Rectal smooth muscle tissue (tissue), 1 donor: ENCODE results near the gene HPD.

Source experiments
- H3K27ac ChIP-seq: one replicate; pipeline ENCODE4 v1.7.0; 2013; ENCODE audit warnings: low read depth, low read length, inconsistent platforms
- H3K27me3 ChIP-seq: one replicate; pipeline ENCODE4 v1.7.0; 2013; ENCODE audit warnings: low read length; ENCODE audit not compliant: control insufficient read depth, insufficient read depth
- H3K36me3 ChIP-seq: one replicate; pipeline ENCODE4 v1.7.0; 2013; ENCODE audit warnings: low read length; ENCODE audit not compliant: control insufficient read depth, insufficient read depth
- H3K4me1 ChIP-seq: one replicate; pipeline ENCODE4 v1.7.0; 2013; ENCODE audit warnings: low read length; ENCODE audit not compliant: control insufficient read depth, insufficient read depth
- H3K4me3 ChIP-seq: one replicate; pipeline ENCODE4 v1.7.0; 2013; ENCODE audit warnings: low read length
- H3K9ac ChIP-seq: one replicate; pipeline ENCODE4 v1.7.0; 2013; ENCODE audit warnings: low read length

Gene HPD

GRCh38 chr12:121822393-121823100 is 36.1 kb downstream of the HPD start:
- no peaks in the 10 kb centered on the region for H3K4me1 ChIP-seq
- H3K27me3 ChIP-seq = no peaks in the 10 kb centered on the region
- H3K4me3 ChIP-seq = no peak overlapping the region
- no peak overlapping the region for H3K27ac ChIP-seq
- H3K9ac ChIP-seq = no peak overlapping the region
- H3K36me3 ChIP-seq = peaks cover 37% of the 10 kb centered on the region

DNA sequence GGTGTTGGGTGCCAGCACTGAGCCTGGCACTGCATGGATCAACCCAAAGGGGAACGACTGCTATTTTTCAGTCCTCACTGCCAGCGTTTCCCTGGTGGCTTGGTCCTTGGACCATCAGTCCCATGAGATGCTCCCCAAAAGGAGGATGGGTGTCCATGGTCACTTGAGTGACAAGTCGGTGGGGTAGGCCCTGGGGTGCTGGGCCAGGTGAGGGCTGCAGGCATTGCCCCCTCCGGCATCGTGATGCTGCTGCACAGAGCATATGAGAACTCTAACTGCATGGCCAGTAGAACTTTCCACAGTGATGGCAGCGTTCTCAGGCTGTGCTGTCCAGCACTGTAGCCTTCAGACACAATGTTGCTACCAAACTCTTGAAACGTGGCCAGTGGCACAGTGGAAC is 38.6 kb downstream of the HPD start:
- Histone ChIP-seq H3K27me3 (no peaks in the 10 kb centered on the region), H3K27ac (no peak overlapping the region), H3K4me1 (no peaks in the 10 kb centered on the region), H3K4me3 (no peak overlapping the region), H3K9ac (no peak overlapping the region), H3K36me3 (peaks cover 29% of the 10 kb centered on the region)

GRCh38 chr12:121819212-121819949 is 39.3 kb downstream of the HPD start:
- Histone ChIP-seq H3K4me1 (no peaks in the 10 kb centered on the region), H3K27me3 (no peaks in the 10 kb centered on the region), H3K4me3 (no peak overlapping the region), H3K9ac (no peak overlapping the region), H3K36me3 (peaks cover 34% of the 10 kb centered on the region), H3K27ac (no peak overlapping the region)

DNA sequence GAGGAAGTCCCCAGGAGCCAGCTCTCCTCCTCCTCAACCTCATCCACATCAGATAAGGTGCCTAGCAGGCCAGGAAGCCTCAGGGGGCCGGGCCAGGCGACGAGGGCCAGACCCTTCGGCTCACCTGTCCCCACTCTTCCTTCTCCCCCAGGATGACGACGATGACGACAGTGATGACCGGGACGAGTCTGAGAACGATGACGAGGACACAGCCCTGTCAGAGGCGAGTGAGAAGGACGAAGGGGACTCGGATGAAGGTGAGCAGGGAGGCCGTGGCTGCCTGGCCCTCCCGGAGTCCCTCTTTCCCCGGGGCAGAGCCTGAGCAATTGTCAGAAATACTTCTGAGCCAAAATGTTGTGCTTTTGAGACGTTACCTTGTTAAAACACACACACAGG is 41.0 kb downstream of the HPD start:
- Histone ChIP-seq H3K36me3 (peaks cover 38% of the 10 kb centered on the region), H3K4me3 (no peak overlapping the region)

GRCh38 chr12:121816925-121817647 is 41.6 kb downstream of the HPD start:
- Histone ChIP-seq H3K4me3 (no peak overlapping the region), H3K4me1 (peaks cover 5% of the 10 kb centered on the region), H3K36me3 (peaks cover 38% of the 10 kb centered on the region), H3K27me3 (no peaks in the 10 kb centered on the region), H3K9ac (no peak overlapping the region), H3K27ac (no peak overlapping the region)

More for the DNA sequence above, 41.0 kb downstream of the HPD start:
- Histone ChIP-seq H3K4me1 (peaks cover 5% of the 10 kb centered on the region), H3K9ac (no peak overlapping the region), H3K27ac (no peak overlapping the region), H3K27me3 (no peaks in the 10 kb centered on the region)

DNA sequence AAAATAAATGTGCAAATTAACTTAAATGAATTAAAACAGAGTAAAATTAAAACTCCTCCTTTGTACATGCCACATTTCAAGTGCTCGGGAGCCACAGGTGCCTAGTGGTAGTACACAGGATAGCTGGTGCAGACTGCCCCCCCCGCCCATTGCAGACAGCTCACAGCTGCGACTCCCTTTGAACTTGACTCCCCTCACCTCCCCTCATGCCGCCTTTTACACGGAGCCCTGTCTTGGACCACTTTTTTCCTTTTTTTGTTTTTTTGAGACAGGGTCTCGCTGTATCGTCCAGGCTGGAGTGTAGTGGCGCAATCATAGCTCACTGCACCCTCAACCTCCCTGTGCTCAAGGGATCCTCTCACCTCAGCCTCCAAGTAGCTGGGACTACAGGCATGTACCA is 43.4 kb downstream of the HPD start:
- Histone ChIP-seq H3K4me3 (no peak overlapping the region), H3K9ac (no peak overlapping the region), H3K27me3 (no peaks in the 10 kb centered on the region), H3K36me3 (peaks cover 38% of the 10 kb centered on the region), H3K4me1 (peaks cover 20% of the 10 kb centered on the region), H3K27ac (no peak overlapping the region)

GRCh38 chr12:121814429-121815119 is 44.1 kb downstream of the HPD start:
- Histone ChIP-seq H3K4me1 (peaks cover 20% of the 10 kb centered on the region), H3K27me3 (no peaks in the 10 kb centered on the region), H3K9ac (no peak overlapping the region), H3K4me3 (no peak overlapping the region), H3K36me3 (peaks cover 35% of the 10 kb centered on the region), H3K27ac (no peak overlapping the region)

- no peak overlapping the region for H3K9ac ChIP-seq
- H3K4me1 ChIP-seq = peaks cover 20% of the 10 kb centered on the region
- peaks cover 35% of the 10 kb centered on the region for H3K36me3 ChIP-seq
- H3K27me3 ChIP-seq = no peaks in the 10 kb centered on the region
- no peak overlapping the region for H3K4me3 ChIP-seq
- no peak overlapping the region for H3K27ac ChIP-seq
Measured at GRCh38 chr12:121813951-121814350, 44.7 kb downstream of the HPD start.

DNA sequence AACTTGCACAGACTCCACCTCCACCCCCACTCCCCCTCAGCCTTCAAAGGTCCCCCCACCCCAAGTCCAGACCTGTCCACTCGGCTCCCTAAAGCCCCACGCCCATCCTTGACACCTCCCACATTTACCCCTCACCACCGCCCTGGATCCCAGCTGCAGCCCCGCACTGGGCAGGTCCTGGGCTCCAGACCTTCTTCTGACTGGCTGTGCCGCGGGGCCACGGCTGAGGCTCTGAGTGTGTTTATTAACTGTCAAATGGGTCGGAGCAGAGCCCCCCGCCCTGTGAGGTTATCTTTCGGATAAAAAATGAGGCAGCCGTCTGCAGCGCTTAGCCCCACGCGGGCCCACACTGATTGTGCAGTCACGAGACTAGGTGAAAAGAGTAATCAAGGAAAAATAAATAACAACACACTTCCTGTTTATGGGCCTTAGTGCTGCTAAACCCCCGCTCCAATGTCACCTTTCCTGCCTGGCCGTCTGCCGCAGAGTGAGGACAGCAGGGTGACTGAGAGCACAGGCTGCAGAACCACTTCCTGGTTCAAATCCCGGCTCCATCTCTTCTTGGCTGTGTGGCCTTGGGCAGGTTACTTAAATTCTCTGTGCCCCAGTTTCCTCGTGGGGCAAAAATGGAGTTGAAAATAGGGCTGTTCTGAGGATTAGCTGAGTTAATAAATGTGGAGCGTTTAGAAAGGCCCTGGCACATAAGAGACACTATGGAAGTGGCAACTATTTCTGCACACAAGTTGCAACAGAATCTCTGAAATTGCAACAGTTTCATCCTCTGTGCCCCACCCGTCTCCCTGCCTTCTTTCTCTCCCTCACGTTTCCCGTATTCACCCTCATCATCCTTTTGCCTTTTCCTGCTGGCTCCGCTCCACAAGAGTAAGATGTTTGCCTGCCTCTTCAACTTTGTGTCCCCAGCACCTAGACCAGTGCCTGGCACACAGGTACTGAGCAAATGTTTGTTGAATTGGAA is 45.5 kb downstream of the HPD start:
- Histone ChIP-seq H3K4me3 (peak overlapping the region; percentile 89), H3K4me1 (peaks cover 20% of the 10 kb centered on the region), H3K36me3 (peaks cover 40% of the 10 kb centered on the region), H3K27ac (no peak overlapping the region), H3K27me3 (no peaks in the 10 kb centered on the region), H3K9ac (no peak overlapping the region)

DNA sequence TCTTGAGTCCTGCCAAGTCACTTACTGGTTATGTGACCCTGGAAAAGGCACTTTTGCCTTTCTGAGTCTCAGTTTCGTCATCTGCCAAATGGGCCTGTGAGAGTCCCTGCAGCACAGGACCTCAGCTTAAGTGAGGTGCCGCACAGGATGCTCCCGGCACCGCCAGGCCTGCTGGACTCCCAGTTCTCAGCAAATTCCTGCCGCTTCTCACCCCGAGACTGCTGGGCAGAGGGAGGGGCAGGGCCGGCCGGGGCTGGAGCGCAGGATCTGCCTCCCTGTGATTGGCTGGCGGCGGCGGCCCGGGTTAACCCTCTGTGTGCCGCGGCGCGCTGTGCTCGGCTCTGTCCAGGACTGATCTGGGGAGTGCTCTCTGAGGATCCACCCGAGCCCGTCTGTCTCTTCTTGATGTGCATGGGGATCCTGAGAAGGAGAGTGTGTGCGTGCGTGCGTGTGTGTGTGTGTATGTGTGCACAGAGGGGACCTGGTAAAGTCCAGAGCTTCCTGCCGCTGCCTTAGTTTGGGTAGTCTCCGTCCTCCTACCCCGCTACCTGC is 46.3 kb downstream of the HPD start:
- H3K27ac ChIP-seq = peak overlapping the region; percentile 16
- peak overlapping the region; percentile 89 for H3K4me3 ChIP-seq
- no peaks in the 10 kb centered on the region for H3K27me3 ChIP-seq
- H3K4me1 ChIP-seq = peaks cover 20% of the 10 kb centered on the region
- peaks cover 34% of the 10 kb centered on the region for H3K36me3 ChIP-seq
- H3K9ac ChIP-seq = no peak overlapping the region
